Measurements from ENCODE around the gene ACTRT2.

The ACTRT2 gene

DNA sequence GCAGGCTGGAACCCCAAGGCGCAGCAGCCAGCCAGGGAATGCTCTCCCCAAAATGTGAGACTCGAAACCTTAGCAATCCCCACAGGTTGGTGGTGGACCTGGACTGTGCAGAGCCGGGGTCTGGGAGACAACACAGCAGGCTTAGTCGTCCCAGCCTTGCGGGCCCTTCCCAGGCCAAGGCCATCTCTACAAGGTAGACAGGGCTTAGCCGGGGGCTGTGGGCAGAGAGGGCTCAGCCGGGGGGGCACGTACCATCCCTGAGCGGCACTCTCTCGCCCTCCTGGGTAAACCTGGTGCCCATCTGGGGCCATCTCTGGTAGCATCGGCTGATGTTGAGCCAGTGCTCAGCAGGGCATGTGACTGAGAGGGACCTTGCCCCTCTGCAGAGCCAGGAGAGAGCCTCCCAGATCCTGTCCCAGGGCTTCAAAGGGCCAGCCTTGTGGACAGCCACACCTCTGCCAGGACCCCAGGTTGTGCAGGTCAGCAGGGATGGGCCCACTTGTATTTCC lies 2.2 kb upstream of the ACTRT2 start:
- Histone ChIP-seq H3K36me3 (ENCODE audit: low read depth) (no peaks in the 10 kb centered on the region), H3K9me3 (ENCODE audit: severe bottlenecking) (no peaks in the 10 kb centered on the region), H3K4me3 (ENCODE audit: severe bottlenecking) (no peak overlapping the region), H3K27ac (ENCODE audit: poor library complexity, severe bottlenecking) (no peak overlapping the region), H3K27me3 (ENCODE audit: insufficient read depth, poor library complexity, severe bottlenecking) (no peaks in the 10 kb centered on the region), H3K4me1 (ENCODE audit: insufficient read depth, poor library complexity, severe bottlenecking) (no peaks in the 10 kb centered on the region)
- TF ChIP-seq, protein P1, sequence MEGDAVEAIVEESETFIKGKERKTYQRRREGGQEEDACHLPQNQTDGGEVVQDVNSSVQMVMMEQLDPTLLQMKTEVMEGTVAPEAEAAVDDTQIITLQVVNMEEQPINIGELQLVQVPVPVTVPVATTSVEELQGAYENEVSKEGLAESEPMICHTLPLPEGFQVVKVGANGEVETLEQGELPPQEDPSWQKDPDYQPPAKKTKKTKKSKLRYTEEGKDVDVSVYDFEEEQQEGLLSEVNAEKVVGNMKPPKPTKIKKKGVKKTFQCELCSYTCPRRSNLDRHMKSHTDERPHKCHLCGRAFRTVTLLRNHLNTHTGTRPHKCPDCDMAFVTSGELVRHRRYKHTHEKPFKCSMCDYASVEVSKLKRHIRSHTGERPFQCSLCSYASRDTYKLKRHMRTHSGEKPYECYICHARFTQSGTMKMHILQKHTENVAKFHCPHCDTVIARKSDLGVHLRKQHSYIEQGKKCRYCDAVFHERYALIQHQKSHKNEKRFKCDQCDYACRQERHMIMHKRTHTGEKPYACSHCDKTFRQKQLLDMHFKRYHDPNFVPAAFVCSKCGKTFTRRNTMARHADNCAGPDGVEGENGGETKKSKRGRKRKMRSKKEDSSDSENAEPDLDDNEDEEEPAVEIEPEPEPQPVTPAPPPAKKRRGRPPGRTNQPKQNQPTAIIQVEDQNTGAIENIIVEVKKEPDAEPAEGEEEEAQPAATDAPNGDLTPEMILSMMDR (IDR thresholded peaks at IDR 0.05; ENCODE audit: poor library complexity, severe bottlenecking): no peak
- DNase-seq (ENCODE audit: low spot score): peak; percentile 42
- ATAC-seq (ENCODE audit: low read depth): no peak

DNA sequence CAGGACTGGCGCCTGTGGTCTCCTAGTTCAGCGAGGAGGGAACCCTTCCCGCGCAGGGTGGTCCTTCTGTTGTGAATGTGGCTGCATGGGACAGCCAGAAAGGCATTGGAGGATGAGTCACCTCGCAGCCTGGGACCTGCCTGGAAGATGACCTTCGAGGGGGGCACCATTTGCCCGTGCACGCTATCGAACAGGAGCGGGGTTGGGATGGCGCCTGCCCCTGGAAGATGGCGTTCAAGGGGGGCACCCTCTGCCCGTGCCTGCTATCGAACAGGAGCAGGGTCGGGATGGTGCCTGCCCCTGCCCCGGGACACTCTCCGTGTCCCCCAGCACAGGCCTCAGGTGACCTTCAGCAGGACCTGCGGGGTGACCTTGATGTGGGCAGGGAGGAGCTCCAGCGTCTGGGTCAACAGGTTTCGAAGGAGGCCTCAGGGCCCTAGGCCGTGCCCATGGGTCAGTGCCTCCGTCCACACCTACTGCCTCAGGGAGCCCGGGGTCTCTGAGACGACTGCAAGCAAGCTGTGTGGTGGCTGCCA lies 1.7 kb upstream of the ACTRT2 start:
- TF ChIP-seq, protein P1 (IDR thresholded peaks at IDR 0.05; ENCODE audit: poor library complexity, severe bottlenecking): no peak
- Histone ChIP-seq H3K27ac (ENCODE audit: poor library complexity, severe bottlenecking) (no peak overlapping the region), H3K9me3 (ENCODE audit: severe bottlenecking) (no peaks in the 10 kb centered on the region), H3K4me1 (ENCODE audit: insufficient read depth, poor library complexity, severe bottlenecking) (no peaks in the 10 kb centered on the region), H3K4me3 (ENCODE audit: severe bottlenecking) (no peak overlapping the region), H3K27me3 (ENCODE audit: insufficient read depth, poor library complexity, severe bottlenecking) (no peaks in the 10 kb centered on the region), H3K36me3 (ENCODE audit: low read depth) (no peaks in the 10 kb centered on the region)
- ATAC-seq (ENCODE audit: low read depth) (no peak), DNase-seq (ENCODE audit: low spot score) (peak; percentile 43)

DNA sequence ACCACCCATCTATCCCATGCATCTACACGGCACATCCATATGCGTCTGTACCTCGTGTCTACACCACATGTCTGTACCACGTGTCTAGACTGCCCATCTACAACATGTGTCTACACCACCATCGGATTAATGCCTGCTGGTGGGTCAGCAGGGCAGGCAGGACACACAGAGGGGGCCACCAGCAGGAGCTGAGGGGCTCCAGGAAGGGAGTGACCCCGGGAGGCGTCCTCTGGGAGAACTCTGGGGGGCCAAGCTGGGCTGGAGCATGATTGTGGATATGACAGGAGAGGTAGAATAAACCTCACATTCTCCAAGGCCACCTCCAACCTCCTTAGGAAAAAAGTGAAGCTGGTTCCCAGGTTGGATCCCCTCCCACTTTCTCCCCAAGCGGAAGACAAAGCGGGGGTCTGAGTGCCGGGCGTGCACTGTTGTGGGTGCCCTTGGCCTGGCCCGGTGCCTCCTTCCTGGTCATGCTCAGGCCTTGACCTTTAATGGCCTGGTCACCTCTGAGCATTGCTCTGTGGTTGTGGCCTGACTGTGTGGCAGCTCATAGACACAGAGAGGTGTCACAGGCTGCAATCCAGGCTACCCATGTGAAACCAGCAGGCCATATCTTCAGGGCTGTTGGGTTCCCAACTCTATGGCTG lies 881 bp upstream of the ACTRT2 start:
- H3K36me3 ChIP-seq (ENCODE audit: low read depth): no peaks in the 10 kb centered on the region

DNA sequence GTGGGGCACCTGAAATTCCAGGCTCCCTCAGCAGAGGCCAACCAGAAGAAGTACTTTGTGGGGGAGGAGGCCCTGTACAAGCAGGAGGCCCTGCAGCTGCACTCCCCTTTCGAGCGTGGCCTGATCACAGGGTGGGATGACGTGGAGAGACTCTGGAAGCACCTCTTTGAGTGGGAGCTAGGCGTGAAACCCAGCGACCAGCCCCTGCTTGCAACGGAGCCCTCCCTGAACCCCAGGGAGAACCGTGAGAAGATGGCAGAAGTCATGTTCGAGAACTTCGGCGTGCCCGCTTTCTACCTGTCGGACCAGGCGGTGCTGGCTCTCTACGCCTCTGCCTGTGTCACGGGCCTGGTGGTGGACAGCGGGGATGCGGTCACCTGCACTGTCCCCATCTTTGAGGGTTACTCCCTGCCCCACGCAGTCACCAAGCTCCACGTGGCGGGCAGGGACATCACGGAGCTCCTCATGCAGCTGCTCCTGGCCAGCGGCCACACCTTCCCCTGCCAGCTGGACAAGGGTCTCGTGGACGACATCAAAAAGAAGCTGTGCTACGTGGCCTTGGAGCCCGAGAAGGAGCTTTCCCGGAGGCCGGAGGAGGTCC lies 634 bp downstream of the ACTRT2 start:
- no peak overlapping the region for H3K27ac ChIP-seq (ENCODE audit: poor library complexity, severe bottlenecking)
- no peak for ATAC-seq (ENCODE audit: low read depth)
- TF ChIP-seq, protein P1 (IDR thresholded peaks at IDR 0.05; ENCODE audit: poor library complexity, severe bottlenecking): no peak
- H3K9me3 ChIP-seq (ENCODE audit: severe bottlenecking): no peaks in the 10 kb centered on the region
- H3K36me3 ChIP-seq (ENCODE audit: low read depth): no peaks in the 10 kb centered on the region
- H3K4me1 ChIP-seq (ENCODE audit: insufficient read depth, poor library complexity, severe bottlenecking): no peaks in the 10 kb centered on the region
- H3K27me3 ChIP-seq (ENCODE audit: insufficient read depth, poor library complexity, severe bottlenecking): no peaks in the 10 kb centered on the region
- peak; percentile 68 for DNase-seq (ENCODE audit: low spot score)
- H3K4me3 ChIP-seq (ENCODE audit: severe bottlenecking): no peak overlapping the region

More for the DNA sequence above, 881 bp upstream of the ACTRT2 start:
- Histone ChIP-seq H3K27ac (ENCODE audit: poor library complexity, severe bottlenecking) (no peak overlapping the region), H3K4me3 (ENCODE audit: severe bottlenecking) (no peak overlapping the region), H3K9me3 (ENCODE audit: severe bottlenecking) (no peaks in the 10 kb centered on the region), H3K27me3 (ENCODE audit: insufficient read depth, poor library complexity, severe bottlenecking) (no peaks in the 10 kb centered on the region), H3K4me1 (ENCODE audit: insufficient read depth, poor library complexity, severe bottlenecking) (no peaks in the 10 kb centered on the region)
- no peak for ATAC-seq (ENCODE audit: low read depth)
- no peak for DNase-seq (ENCODE audit: low spot score)
- TF ChIP-seq, protein P1 (IDR thresholded peaks at IDR 0.05; ENCODE audit: poor library complexity, severe bottlenecking): no peak
